GM21737 (cell line): Measurements from ENCODE around the gene ADGRD1.
"Not testable (repeated sequence)": the region's sequence is repeated elsewhere in the genome, so short reads cannot be mapped to it uniquely, and the experiment has no call there.

Source experiments
- ATAC-seq: cut with Tn5 transposase; IDR thresholded peaks from one replicate; pipeline ENCODE4 v1.9.1; 2021; ENCODE audit warnings: mild to moderate bottlenecking, moderate library complexity; ENCODE audit not compliant: unreplicated experiment

The ADGRD1 gene

GRCh38 chr12:130983328-130984017 is 29.8 kb downstream of the ADGRD1 start:
- ATAC-seq = no peak

DNA sequence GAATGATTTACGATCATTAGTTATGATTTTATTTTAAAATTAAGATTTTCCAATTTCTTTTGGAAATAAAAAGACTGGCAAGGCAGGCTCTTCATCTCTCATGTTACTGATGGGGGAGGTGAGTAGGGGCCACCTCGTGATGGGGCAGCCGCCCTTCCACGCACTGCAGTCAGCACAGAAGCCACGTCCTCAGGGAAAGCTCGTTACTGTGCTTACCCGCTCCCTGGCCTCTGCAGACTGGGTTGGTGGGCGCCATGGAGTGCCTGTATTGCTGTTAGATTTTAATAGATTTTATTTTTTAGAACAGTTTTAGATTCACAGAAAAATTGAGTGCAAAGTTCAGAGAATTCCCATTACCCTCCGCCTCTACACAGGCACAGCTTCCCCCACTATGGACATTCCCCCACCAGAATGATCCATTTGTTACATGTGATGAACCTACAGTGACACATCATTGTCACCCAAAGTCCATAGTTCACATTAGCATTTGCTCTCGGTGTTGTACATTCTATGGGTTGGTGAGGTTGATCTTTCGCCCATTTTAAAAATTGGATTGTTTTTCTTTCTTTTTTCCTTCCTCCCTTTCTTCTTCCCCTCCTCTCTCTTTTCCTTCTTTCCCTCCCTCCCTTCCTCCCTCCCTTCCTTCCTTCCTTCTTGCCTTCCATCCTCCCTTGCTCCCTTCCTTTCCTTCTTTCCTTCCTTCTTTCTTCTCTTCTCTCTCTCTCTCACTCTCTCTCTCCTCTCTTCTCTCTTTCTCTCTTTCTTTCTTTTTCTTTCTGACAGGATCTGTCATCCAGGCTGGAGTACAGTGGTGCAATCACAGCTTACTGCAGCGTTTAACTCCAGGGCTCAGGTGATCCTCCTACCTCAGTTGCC is 30.7 kb downstream of the ADGRD1 start:
- ATAC-seq = no peak

DNA sequence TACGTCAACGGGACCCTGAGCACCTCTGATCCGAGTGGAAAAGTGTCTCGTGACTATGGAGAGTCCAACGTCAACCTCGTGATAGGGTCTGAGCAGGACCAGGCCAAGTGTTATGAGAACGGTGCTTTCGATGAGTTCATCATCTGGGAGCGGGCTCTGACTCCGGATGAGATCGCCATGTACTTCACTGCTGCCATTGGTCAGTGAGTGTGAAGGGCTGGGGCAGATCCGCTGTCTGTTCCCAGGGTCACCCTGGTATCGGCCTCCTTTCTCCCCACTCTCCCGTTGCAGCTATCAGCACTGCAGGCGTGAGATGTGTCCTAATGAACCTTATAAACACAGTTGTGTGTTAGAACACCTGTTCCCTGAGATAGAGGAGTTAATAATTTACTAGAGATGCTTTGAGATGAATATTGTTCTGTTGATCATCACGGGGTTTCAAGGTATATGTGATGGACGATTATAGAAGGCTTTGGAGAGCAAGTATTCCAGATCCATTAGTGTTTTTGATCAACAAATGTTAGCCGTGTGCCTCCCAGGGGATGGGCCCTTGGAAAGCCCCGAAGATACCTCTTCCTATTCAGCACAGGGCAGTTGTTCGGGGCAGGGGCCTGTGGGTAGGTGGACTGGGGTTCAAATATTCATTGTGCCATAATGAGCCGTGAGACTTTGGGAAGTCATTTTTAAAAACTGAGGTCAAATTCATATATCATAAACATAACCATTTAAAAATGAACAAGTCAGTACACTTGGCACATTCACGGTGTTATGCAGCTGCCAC is 33.6 kb downstream of the ADGRD1 start:
- no peak for ATAC-seq

GRCh38 chr12:130988261-130988660 is 34.6 kb downstream of the ADGRD1 start:
- ATAC-seq = no peak

GRCh38 chr12:130988751-130989150 is 35.0 kb downstream of the ADGRD1 start:
- no peak for ATAC-seq

GRCh38 chr12:130989391-130989790 is 35.7 kb downstream of the ADGRD1 start:
- no peak for ATAC-seq

DNA sequence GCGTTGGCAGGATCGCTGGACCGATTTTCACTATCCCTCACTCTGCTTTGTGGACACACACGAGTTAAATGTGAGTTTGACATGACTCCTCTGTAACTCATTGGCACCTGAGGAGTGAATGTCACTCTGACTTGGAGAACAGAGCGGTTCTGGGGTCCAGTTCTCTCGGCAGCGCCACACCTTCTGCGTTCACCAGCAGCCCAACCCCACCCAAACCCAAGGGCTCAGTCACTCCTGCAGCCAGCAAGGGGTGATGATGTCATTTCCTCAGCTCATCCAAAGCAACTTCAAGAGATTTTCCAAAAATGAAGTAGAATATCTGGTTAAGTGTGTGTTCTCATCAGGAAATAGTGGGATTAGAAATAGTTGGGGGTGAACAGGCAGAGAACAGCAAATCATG is 36.3 kb downstream of the ADGRD1 start:
- no peak for ATAC-seq

DNA sequence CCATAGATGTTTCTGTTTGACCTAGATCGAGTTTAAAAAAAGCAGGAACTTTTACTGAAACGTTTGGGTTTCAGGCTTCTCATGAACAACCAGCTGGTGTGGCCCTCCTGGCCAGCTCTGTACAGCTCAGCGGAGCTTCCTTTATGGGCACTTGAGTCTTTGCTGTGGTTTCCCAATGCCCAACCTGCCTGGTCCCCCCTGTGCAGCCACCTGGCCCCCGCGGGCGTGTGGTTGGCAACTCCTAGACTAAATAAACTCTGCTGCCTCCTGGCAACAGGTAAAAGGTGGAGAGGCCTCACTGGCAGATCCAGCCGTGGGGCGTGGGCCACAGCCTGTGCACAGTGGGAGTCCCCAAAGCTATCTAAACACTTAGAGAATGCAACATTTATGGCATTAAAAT is 38.7 kb downstream of the ADGRD1 start:
- ATAC-seq = no peak

- no peak for ATAC-seq
These were observed 39.4 kb downstream of the ADGRD1 start for GRCh38 chr12:130992979-130993538.

DNA sequence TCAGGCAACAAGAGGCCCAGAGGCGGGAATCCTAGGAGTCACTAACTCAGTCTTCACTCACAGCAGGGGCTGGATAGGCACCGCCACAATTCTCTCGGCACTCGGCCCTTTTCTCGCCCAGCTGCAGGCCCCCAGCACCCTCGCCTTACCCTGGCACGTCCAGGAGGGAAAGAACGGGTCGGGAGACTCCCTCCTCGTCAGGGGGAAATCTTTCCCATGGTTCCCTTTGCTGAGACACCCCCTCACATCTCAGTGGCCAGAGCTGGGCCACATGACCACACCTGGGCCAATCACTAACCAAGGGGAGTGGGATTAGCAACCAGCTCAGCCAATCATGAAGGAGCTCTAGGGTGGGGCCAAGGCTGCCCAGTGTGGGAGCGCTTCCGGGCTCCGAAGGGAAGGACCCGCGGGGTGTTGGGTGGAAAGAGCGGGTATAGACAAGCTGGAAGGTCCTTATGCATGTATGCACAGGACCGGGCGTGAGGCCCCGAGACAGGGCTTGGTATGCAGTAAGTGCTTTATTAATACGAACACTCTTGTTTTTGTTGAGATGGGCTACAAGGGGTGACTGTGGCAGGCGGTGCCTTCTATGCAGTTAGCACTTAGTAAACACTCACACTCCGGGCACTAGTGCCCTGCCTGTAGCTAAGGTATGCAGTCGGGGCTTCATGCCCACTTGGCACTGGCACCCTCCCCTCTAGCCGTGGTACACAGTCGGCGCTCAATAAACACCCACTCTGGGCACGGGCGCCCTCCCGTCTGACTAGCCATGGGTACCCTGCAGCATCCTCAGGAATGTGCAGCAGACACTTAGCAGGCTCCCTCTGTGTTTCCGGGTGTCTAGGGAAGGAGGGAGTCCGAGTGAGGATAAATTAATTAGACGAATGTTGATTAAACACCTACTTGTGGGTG is 40.3 kb downstream of the ADGRD1 start:
- no peak for ATAC-seq

DNA sequence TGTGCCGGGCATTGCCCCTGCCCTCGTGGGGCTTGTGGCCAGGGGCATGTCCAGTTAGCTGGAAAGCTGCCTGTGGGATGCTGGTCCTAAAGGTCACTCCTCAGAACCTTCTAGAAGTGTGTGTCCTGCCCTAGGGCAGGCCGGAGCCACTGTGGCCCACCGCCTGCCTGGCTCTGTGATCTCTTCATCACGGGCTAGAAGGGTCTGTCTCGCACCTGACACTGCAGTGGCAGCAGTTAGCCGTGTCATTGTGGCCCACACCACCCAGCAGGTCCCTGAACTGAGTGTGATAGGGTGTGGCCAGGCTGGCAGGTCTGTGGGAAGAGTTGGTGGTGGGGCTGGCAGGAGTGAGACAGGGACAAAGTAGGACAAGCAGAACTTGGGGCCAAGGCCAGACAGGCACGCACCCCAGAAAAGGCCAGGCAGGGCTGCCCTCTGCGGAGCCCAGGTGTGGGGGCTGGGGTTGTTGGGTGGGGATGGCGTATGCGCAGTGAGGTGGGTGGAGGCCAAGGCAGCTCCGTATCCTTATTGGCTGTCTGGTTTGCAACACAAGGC is 41.2 kb downstream of the ADGRD1 start:
- no peak for ATAC-seq

DNA sequence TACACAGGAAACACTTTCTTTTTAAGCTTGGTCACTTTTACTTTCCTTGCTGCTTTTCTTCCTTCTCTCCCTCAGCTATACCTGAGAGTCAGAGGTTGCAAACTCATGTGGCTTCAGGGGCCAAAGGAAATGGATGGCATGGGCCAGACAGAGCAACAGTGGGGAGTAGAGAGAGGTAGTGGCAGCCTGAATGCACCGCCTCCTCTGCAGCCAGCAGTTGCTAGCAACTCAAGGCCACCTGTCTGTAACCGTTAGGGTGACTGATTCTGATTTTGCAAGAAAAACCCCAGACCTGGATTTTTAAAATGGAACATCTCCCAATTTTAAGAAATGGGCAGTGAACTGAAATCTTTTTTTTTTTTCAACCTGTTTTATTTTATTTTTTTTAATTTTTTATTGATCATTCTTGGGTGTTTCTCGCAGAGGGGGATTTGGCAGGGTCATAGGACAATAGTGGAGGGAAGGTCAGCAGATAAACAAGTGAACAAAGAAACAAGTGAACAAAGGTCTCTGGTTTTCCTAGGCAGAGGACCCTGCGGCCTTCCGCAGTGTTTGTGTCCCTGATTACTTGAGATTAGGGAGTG is 41.8 kb downstream of the ADGRD1 start:
- ATAC-seq = not testable (repeated sequence)

DNA sequence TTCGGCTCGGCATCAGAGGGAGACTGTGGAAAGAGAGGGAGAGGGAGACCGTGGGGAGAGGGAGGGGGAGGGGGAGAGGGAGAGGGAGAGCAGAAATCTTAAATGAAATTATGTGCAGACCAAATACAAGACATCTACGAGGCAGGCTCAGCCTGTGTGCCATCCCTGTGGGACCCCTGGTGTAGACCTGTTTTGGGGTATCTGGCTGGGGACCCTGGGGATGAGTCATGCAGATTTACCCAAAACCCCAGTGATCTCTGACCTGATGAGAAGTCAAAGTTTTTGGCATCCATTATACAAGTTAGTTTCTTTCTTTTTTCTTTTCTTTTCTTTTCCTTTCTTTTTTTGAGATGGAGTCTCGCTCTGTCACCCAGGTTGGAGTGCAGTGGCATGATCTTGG is 44.4 kb downstream of the ADGRD1 start:
- ATAC-seq = no peak

DNA sequence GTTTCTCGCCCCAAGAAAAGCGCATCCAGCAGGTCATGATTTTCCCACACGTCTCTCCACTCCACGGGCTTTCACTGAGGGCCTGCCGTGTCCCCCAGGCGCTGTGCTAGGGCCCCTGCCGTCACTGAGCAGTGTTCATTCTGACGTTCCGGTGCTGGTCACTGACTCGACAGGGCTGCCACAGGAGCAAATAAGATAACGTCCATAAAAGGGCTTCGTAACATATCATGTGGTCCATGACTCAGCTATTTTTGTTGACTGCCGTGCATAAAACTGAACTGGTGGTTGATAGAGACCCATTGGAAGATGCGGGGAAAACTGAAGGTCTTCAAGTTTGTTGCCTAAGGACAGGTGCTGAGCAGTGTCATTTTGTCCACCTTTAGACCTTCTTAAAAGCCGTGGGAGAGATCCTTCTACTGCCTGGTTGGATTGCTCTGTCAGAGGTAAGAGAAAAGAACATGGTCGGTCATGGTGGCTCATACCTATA is 46.3 kb downstream of the ADGRD1 start:
- no peak for ATAC-seq

DNA sequence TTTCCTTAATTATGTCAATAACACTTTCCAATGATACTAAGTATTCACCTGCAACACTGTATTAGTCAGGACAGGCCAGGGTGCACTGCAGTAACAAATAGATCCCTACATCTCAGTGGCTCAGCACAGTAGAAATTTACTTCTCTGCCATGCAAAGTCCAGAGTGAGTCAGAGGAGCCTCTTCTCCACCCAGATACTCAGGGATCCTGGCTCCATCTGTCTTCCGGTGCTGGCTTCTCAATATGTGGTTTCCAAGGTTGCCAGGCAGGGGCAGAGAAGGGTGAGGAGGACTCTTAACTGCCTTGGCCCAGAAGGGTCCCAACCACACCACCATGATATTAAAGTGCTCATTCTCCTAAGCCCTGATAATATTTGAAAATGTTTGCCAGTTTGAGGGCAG is 47.8 kb downstream of the ADGRD1 start:
- no peak for ATAC-seq

GRCh38 chr12:131002216-131002631 is 48.5 kb downstream of the ADGRD1 start:
- peak; percentile 68 for ATAC-seq

DNA sequence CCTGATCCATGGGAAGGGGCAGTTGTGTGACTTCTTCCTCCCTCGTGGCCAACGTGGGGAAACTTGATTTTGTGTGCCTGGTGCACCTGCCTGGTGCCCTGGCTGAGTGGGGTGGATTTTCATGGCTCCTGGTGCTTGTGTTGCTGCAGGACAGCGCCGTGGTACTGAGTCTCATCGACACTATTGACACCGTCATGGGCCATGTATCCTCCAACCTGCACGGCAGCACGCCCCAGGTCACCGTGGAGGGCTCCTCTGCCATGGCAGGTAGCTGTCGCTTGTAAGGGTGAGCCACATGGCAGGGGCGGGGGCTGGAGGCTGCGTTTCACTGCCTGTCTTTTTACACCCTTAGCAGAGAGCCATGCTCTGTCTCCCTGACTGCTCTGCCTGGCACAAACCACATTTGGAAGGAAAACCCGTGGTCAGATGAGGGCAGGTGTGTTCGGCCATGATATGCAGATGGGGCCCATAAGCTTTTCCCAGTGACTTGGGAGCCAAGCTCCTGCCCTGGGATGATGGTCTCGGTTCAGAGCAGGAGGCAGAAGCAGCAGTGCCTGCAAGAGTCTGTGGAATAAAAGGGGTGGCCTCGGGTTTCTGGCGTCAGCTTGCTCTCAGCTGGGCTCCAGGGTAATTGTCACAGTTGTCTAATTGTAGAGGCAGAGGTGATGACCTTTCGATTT is 49.5 kb downstream of the ADGRD1 start:
- no peak for ATAC-seq

- ATAC-seq = no peak
These were observed 50.0 kb downstream of the ADGRD1 start for GRCh38 chr12:131003716-131004045.

DNA sequence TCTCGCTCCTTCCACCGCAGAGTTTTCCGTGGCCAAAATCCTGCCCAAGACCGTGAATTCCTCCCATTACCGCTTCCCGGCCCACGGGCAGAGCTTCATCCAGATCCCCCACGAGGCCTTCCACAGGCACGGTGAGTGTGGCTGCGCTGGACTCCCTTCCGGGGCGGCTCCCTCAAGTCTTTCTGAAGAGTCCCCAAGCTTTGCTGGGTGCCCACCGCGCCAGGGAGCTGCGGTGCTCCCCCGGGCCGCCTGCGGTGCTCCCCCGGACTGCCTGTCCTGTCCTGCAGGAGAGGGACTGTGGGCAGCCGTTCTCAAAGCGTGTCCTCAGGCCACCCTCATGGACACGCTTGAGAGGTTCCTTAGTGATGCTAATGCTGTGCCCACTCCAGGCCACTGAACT is 50.5 kb downstream of the ADGRD1 start:
- no peak for ATAC-seq
